Tibial nerve (tissue), 4 donors: ENCODE measurements around the gene INS. TPM values are rescaled to one million over a fixed set of nuclear protein-coding genes. Genes with fewer than 3 reads are reported as not detected.

Experiments
- DNase-seq, 2 donors: peaks; one replicate each; pipeline ENCODE4 v3.0.0-alpha.2; 2019; ENCODE audit warnings: low spot score in 2 of 2
- H3K27ac ChIP-seq, 4 donors: fragments of 200-600 bp; sonication (generic) in 3 of 4; one replicate each; pipeline ENCODE4 v1.5.1; 2017 to 2019; ENCODE audit warnings: mild to moderate bottlenecking in 1 of 4
- H3K27me3 ChIP-seq, 2 donors: fragments of 200-600 bp; sonication (generic) in 1 of 2; one replicate each; pipeline versions ENCODE4 v1.5.1 to v1.6.0; 2017 to 2019
- H3K36me3 ChIP-seq, 3 donors: fragments of 200-600 bp; sonication (generic); one replicate each; pipeline ENCODE4 v1.5.1; 2018 to 2019
- H3K4me1 ChIP-seq, 4 donors: fragments of 200-600 bp; sonication (generic) in 3 of 4; one replicate each; pipeline ENCODE4 v1.5.1; 2017 to 2019
- H3K4me3 ChIP-seq, 4 donors: fragments of 200-600 bp; sonication (generic) in 3 of 4; one replicate each; pipeline ENCODE4 v1.5.1; 2017 to 2019; ENCODE audit warnings: mild to moderate bottlenecking in 1 of 4, moderate library complexity in 1 of 4
- H3K9me3 ChIP-seq, 4 donors: fragments of 200-600 bp; sonication (generic) in 3 of 4; one replicate each; pipeline ENCODE4 v1.5.1; 2017 to 2019
- EP300 ChIP-seq, 2 donors: sonication (generic); formaldehyde crosslinking; IDR thresholded peaks; one replicate each; pipeline ENCODE4 v1.6.1; 2017; ENCODE audit warnings: antibody characterized with exemption in 2 of 2, mild to moderate bottlenecking in 1 of 2
- POLR2A ChIP-seq, 2 donors: fragments of 450-650 bp; IDR thresholded peaks; one replicate each; pipeline ENCODE4 v1.6.1; 2017; ENCODE audit warnings: antibody characterized with exemption in 2 of 2, mild to moderate bottlenecking in 2 of 2, moderate library complexity in 2 of 2
- whole genome bisulfite sequencing, 2 donors: methylation state at CpG; one replicate each; pipeline ENCODE4 v1.1.5; 2018; 5-methylcytosine and 5-hydroxymethylcytosine counted together
- total RNA-seq, 4 donors: library from RNA; depleted of rRNA; stranded (reverse); fragments of >200 nt; gene quantifications; one replicate each; pipeline ENCODE4 v1.1.0, GENCODE V29; 2016
- TF ChIP-seq, protein P1 (sequence below), 5 experiments: fragments of 200-600 bp in 3 of 5; fragments of 450-650 bp in 2 of 5; sonication (generic) in 3 of 5; IDR thresholded peaks; one replicate each; pipeline ENCODE4 v1.5.1; 2016 to 2019; ENCODE audit warnings: antibody characterized with exemption in 5 of 5, mild to moderate bottlenecking in 3 of 5, moderate library complexity in 2 of 5

The INS gene
- total RNA-seq, 4 donors from 2014 or later = 1.8 TPM; not detected in 3

DNA sequence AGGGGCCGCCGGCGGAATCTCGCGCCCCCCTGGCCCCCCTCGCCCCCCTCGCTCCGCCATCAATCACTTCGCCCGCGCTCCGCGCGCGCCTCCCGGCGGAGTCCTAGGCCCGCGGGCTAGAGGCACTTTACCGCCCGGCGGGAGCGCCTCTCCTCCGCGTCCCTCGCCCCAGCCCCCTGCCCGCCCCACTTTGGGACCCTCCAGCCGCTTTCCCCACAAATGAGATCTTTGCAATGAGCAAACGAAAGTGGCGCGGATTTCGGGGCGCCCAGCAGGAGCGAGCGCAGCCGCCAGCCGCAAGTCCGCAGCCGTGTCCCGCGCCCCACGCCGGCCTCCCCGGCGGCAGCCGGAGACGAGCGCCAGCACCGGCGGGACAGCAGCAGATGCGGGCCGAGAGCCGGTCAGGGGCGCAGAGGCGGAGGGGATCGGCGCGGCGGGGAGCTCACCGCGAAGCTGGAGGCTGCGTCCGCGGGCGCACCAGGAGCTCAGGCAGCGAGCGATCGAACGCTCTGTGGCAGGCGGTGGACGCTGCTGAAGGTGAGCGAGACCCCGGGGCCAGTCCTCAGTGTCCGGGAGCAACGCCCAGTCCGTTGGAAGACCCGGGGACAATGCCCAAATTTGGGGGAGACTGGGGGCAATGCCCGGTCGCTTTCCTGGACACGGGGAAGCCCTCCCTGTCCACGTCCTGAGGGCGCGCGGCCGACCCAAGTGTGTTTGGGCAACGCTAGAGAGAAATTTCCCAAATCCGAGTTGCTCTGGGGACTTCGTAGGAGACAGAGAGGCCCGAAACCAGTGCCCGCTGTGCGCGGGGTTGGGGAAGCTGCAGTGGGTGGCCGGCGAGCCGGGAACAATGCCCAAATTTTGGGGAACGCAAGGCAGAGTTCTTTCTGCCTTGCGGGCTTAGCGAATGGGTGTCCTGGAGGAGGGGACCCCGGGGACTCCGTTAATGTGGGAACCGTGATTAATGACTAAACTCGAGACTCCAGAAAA is 20.3 kb downstream of the INS start:
- Histone ChIP-seq H3K27me3 (peaks cover 4 to 95% of the 10 kb centered on the region in 2 donors), H3K36me3 (no peaks in the 10 kb centered on the region), H3K9me3 (no peaks in the 10 kb centered on the region), H3K4me1 (peaks cover 0 to 50% (median 15%) of the 10 kb centered on the region in 4 donors), H3K27ac (no peak overlapping the region), H3K4me3 (peak overlapping the region in 1 of 4 donors; percentile 20)
- TF ChIP-seq, protein P1, sequence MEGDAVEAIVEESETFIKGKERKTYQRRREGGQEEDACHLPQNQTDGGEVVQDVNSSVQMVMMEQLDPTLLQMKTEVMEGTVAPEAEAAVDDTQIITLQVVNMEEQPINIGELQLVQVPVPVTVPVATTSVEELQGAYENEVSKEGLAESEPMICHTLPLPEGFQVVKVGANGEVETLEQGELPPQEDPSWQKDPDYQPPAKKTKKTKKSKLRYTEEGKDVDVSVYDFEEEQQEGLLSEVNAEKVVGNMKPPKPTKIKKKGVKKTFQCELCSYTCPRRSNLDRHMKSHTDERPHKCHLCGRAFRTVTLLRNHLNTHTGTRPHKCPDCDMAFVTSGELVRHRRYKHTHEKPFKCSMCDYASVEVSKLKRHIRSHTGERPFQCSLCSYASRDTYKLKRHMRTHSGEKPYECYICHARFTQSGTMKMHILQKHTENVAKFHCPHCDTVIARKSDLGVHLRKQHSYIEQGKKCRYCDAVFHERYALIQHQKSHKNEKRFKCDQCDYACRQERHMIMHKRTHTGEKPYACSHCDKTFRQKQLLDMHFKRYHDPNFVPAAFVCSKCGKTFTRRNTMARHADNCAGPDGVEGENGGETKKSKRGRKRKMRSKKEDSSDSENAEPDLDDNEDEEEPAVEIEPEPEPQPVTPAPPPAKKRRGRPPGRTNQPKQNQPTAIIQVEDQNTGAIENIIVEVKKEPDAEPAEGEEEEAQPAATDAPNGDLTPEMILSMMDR (IDR thresholded peaks at IDR 0.05) = no peak
- TF ChIP-seq EP300 (IDR thresholded peaks at IDR 0.05) (no peak), POLR2A (IDR thresholded peaks at IDR 0.05) (no peak)
- no peak for DNase-seq
- 15 to 25% methylated on average over 41 to 45 of the region's 102 CpGs for WGBS, 2 donors

DNA sequence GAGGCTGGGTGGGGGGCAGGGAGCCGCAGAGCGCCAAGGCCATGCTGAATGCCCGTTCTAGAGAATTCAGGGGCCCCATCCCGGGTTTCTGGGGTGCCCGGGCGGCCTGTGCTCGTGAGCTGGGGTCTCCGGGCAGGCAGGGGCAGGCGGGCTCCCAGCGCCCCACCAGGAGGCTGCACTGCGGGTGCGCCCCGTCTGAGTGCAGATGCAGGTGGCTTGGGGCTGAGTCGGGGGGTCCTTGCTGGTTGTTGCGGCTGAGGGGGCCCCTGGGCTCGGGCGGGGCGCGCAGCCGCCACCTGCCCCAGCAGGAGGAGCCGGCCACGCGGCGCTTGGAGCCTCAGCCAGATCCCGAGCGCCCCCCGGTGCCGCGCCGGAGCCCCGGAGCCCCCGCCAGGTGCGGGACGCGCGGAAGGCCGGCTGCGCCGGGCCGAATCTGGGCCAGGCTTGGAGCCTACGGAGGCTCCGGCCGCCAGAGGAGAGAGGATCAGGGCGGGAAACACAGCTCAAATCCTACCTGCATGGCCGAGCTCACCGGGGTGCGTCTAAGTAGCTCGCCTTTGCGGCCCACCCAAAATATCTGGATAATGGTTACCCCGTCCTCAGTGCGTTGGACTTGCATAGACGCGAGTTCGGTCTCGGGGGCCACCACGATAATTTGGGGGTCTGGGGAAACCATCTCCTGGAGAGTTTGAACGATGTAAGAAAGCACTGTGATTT is 21.2 kb downstream of the INS start:
- Histone ChIP-seq H3K9me3 (no peaks in the 10 kb centered on the region), H3K27me3 (peaks cover 4 to 95% of the 10 kb centered on the region in 2 donors), H3K36me3 (no peaks in the 10 kb centered on the region), H3K4me1 (peaks cover 0 to 50% (median 15%) of the 10 kb centered on the region in 4 donors), H3K27ac (no peak overlapping the region), H3K4me3 (peak overlapping the region in 1 of 4 donors; percentile 27)
- 2 to 7% methylated on average over 22 to 34 of the region's 57 CpGs for WGBS, 2 donors
- DNase-seq = no peak
- no peak for TF ChIP-seq EP300 (IDR thresholded peaks at IDR 0.05)
- no peak for TF ChIP-seq POLR2A (IDR thresholded peaks at IDR 0.05)

DNA sequence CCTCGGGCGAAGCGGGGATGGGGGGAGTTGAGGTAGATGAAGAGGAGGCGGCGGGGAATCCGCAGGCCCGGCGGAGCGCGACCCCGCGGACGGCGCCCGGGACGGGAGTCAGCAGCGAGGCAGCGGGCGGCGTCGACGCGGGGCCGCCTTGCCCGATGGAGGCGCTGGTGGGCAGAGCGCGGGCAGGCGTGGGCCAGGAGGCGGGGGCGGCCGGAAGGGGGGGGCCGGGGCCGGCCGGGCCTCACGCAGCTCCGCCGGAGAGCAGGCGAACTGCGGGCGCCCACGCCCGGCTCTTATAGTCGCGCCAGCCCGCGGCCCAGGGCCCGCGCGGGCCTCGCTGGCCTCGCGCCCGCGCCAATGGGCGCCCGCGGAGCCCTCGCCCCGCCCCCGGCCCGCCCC is 21.9 kb downstream of the INS start, which contains the start of gene IGF2:
TSS of gene IGF2 (minus strand) at position 267 of the 399 bp plus-strand sequence. CDS start 3,866 bp downstream, outside the sequence.
- peak within 1 kb of the TSS in 1 of 4 donors; percentile 68 for H3K27ac ChIP-seq
- H3K4me3 ChIP-seq = peak within 1 kb of the TSS; percentile 16 to 54 (median 26)
- H3K27me3 ChIP-seq = peaks cover 4 to 95% of the 10 kb centered on the region in 2 donors
- H3K36me3 ChIP-seq = no peaks in the 10 kb centered on the region
- DNase-seq = no peak
- no peak for TF ChIP-seq POLR2A (IDR thresholded peaks at IDR 0.05)
- TF ChIP-seq, protein P1 (IDR thresholded peaks at IDR 0.05) = no peak
- TF ChIP-seq EP300 (IDR thresholded peaks at IDR 0.05) = no peak
- 0% methylated on average over 1 of the region's 62 CpGs; no CpG with 5 or more reads in 1 of the 2 donors for WGBS, 2 donors
- H3K9me3 ChIP-seq = no peaks in the 10 kb centered on the region
- H3K4me1 ChIP-seq = peaks cover 0 to 45% (median 10%) of the 10 kb centered on the region in 4 donors

DNA sequence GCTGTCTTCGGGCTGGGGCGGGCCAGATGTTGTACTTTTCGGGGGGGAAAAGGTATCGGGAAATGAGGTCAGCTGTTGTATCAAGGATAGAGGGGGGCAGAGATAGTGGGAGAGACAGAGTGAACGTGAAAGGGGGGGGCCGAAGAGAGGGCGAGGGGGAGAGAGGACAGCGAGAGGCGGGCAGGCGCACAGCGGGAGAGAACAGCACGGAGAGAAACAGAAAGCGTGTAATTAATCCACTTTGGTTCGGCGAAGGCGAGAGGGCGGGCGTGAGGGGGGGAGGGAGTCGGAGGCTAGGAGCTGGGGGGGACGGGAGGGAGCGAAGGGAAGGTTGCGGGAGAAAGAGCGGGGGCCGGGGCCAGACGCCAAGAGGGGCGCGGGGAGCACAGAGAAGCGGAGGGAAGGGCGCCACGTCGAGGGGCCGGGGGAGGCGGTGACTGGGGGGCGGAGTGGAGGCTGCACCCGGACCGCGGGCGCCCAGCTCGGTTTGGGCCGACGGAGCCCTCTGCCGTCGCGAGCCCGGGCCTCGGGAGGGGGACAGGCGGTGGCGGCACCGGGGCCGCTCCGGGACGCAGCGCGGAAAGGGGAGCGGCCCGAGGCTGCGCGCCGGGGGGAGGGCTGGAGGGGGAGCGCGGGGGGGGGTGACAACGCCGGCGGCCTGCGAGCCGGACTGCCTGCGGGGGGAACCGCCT is 22.4 kb downstream of the INS start:
- H3K27ac ChIP-seq = peak overlapping the region in 1 of 4 donors; percentile 68
- peak overlapping the region; percentile 16 to 54 (median 26) for H3K4me3 ChIP-seq

More for the DNA sequence above, 22.4 kb downstream of the INS start:
- no peaks in the 10 kb centered on the region for H3K36me3 ChIP-seq
- H3K4me1 ChIP-seq = peaks cover 0 to 40% (median 6%) of the 10 kb centered on the region in 4 donors
- H3K27me3 ChIP-seq = peaks cover 4 to 95% of the 10 kb centered on the region in 2 donors
- H3K9me3 ChIP-seq = no peaks in the 10 kb centered on the region
- 2 to 4% methylated on average over 30 to 54 of the region's 68 CpGs for WGBS, 2 donors
- TF ChIP-seq, protein P1 (IDR thresholded peaks at IDR 0.05) = no peak
- TF ChIP-seq EP300 (IDR thresholded peaks at IDR 0.05) = no peak
- TF ChIP-seq POLR2A (IDR thresholded peaks at IDR 0.05) = no peak
- DNase-seq = no peak
